Measurements from ENCODE around the gene SRSF10. TPM values are rescaled to one million over a fixed set of nuclear protein-coding genes. Genes with fewer than 3 reads are reported as not detected.

SRSF10 gene
- total and polyA plus RNA-seq, 2 experiments from 2014 or later: 196 to 275 TPM

DNA sequence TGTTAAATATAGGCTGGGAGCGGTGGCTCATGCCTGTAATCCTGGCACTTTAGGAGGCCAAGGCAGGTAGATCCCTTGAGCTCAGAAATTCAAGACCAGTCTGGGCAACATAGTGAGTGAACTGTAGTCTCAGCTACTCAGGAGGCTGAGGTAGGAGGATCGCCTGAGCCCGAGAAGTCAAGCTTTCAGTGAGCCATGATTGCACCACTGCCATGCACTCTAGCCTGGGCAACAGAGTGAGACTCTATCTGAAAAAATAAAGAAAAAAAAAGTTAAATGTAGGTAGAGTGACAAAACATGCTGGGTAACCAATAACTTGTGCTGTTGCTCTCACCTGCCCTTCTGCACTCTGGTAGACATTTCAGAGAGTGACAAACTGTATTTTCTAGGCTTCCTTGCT lies 25.0 kb upstream of the SRSF10 start:
- Mint-ChIP-seq H3K9me3 (no peaks in the 10 kb centered on the region), H3K36me3 (ENCODE audit: low read depth) (no peaks in the 10 kb centered on the region), H3K27me3 (ENCODE audit: insufficient read depth, low read depth, poor library complexity) (no peaks in the 10 kb centered on the region), H3K4me1 (peaks cover 21% of the 10 kb centered on the region), H3K4me3 (no peak overlapping the region; the same call in 2 of the 3 replicates), H3K27ac (no peak overlapping the region)
- H3K4me2 ChIP-seq: no peak overlapping the region
- no peaks in the 10 kb centered on the region for H3K79me2 ChIP-seq (replicated peaks; ENCODE audit: insufficient read depth)
- no peaks in the 10 kb centered on the region for H3K36me3 ChIP-seq (ENCODE audit: insufficient read depth)
- no peak overlapping the region for H3K4me3 ChIP-seq
- no peak for ATAC-seq
- H3F3A ChIP-seq (replicated peaks; ENCODE audit: low read depth): no peaks in the 10 kb centered on the region; the same call in 1 of the 2 replicates
- H3K4me1 ChIP-seq (ENCODE audit: insufficient read depth): peaks cover 18% of the 10 kb centered on the region
- H2AFZ ChIP-seq: no peak overlapping the region
- H3K27me3 ChIP-seq (ENCODE audit: insufficient read depth): no peaks in the 10 kb centered on the region
- no peak for DNase-seq (ENCODE audit: low spot score)
- H3K9me2 ChIP-seq (ENCODE audit: insufficient read depth): no peaks in the 10 kb centered on the region; the same call in 1 of the 2 replicates
- H3K27ac ChIP-seq (ENCODE audit: low read depth): no peak overlapping the region
- no peak for TF ChIP-seq EZH2 (IDR thresholded peaks at IDR 0.05; ENCODE audit: low read depth, unreplicated experiment)
- TF ChIP-seq ZNF331 (CRISPR knock-in tag; IDR thresholded peaks at IDR 0.05; ENCODE audit: low read depth): no peak
- TF ChIP-seq NANOG (IDR thresholded peaks at IDR 0.05; ENCODE audit: borderline replicate concordance): no peak
- no peak for TF ChIP-seq POLR2AphosphoS5 (IDR thresholded peaks at IDR 0.05; ENCODE audit: low read depth)
- TF ChIP-seq ZNF114 (CRISPR knock-in tag; IDR thresholded peaks at IDR 0.05): no peak
- TF ChIP-seq, protein P1, sequence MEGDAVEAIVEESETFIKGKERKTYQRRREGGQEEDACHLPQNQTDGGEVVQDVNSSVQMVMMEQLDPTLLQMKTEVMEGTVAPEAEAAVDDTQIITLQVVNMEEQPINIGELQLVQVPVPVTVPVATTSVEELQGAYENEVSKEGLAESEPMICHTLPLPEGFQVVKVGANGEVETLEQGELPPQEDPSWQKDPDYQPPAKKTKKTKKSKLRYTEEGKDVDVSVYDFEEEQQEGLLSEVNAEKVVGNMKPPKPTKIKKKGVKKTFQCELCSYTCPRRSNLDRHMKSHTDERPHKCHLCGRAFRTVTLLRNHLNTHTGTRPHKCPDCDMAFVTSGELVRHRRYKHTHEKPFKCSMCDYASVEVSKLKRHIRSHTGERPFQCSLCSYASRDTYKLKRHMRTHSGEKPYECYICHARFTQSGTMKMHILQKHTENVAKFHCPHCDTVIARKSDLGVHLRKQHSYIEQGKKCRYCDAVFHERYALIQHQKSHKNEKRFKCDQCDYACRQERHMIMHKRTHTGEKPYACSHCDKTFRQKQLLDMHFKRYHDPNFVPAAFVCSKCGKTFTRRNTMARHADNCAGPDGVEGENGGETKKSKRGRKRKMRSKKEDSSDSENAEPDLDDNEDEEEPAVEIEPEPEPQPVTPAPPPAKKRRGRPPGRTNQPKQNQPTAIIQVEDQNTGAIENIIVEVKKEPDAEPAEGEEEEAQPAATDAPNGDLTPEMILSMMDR (conservative IDR thresholded peaks at IDR 0.05; ENCODE audit: low read depth in 2 of 2): no peak
- no peak for TF ChIP-seq EZH2phosphoT487 (IDR thresholded peaks at IDR 0.05; ENCODE audit: unreplicated experiment)
- TF ChIP-seq, protein P2, sequence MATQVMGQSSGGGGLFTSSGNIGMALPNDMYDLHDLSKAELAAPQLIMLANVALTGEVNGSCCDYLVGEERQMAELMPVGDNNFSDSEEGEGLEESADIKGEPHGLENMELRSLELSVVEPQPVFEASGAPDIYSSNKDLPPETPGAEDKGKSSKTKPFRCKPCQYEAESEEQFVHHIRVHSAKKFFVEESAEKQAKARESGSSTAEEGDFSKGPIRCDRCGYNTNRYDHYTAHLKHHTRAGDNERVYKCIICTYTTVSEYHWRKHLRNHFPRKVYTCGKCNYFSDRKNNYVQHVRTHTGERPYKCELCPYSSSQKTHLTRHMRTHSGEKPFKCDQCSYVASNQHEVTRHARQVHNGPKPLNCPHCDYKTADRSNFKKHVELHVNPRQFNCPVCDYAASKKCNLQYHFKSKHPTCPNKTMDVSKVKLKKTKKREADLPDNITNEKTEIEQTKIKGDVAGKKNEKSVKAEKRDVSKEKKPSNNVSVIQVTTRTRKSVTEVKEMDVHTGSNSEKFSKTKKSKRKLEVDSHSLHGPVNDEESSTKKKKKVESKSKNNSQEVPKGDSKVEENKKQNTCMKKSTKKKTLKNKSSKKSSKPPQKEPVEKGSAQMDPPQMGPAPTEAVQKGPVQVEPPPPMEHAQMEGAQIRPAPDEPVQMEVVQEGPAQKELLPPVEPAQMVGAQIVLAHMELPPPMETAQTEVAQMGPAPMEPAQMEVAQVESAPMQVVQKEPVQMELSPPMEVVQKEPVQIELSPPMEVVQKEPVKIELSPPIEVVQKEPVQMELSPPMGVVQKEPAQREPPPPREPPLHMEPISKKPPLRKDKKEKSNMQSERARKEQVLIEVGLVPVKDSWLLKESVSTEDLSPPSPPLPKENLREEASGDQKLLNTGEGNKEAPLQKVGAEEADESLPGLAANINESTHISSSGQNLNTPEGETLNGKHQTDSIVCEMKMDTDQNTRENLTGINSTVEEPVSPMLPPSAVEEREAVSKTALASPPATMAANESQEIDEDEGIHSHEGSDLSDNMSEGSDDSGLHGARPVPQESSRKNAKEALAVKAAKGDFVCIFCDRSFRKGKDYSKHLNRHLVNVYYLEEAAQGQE (IDR thresholded peaks at IDR 0.05; ENCODE audit: unreplicated experiment): no peak
- TF ChIP-seq JUNB (IDR thresholded peaks at IDR 0.05; ENCODE audit: unreplicated experiment): no peak
- no peak for TF ChIP-seq STAT1 (IDR thresholded peaks at IDR 0.05; ENCODE audit: unreplicated experiment)
- no peak for TF ChIP-seq CREB1 (CRISPR knock-in tag; IDR thresholded peaks at IDR 0.05; ENCODE audit: low read depth)
- H4K20me1 ChIP-seq (replicated peaks; ENCODE audit: insufficient read depth): no peaks in the 10 kb centered on the region

DNA sequence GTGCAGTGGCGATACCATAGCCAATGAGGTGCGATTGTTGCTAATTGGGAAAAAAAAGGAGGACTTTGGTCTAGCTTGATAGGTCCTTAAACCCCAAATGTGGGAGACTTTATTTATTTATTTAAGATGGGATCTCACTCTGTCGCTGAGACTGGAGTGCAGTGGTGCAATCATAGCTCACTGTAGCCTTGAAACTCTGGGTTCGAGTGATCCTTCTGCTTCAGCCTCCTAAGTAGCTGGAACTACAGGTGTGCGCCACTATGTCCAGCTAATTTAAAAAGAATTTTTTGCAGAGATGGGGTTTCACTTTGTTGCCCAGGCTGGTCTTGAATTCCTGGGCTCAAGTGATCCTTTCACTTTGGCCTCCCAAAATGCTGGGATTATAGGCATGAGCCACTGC lies 24.0 kb upstream of the SRSF10 start:
- Histone ChIP-seq H3K27me3 (ENCODE audit: insufficient read depth) (no peaks in the 10 kb centered on the region), H3F3A (replicated peaks; ENCODE audit: low read depth) (no peaks in the 10 kb centered on the region; the same call in 1 of the 2 replicates), H3K79me2 (replicated peaks; ENCODE audit: insufficient read depth) (no peaks in the 10 kb centered on the region), H3K27ac (ENCODE audit: low read depth) (peak overlapping the region; percentile 88; the same call in 1 of the 2 replicates), H3K9me2 (ENCODE audit: insufficient read depth) (no peaks in the 10 kb centered on the region; the same call in 1 of the 2 replicates), H3K4me1 (ENCODE audit: insufficient read depth) (peaks cover 18% of the 10 kb centered on the region), H3K36me3 (ENCODE audit: insufficient read depth) (no peaks in the 10 kb centered on the region), H4K20me1 (replicated peaks; ENCODE audit: insufficient read depth) (no peaks in the 10 kb centered on the region), H2AFZ (peak overlapping the region; percentile 85), H3K4me2 (peak overlapping the region; percentile 39), H3K4me3 (0 out of 2 replicates have a peak overlapping the region, but pooled peaks have one; percentile 18)
- Mint-ChIP-seq H3K27ac (peak overlapping the region; percentile 79; the same call in 1 of the 2 replicates), H3K36me3 (ENCODE audit: low read depth) (no peaks in the 10 kb centered on the region), H3K4me3 (peak overlapping the region; percentile 23; the same call in 2 of the 3 replicates), H3K4me1 (peaks cover 16% of the 10 kb centered on the region), H3K9me3 (no peaks in the 10 kb centered on the region), H3K27me3 (ENCODE audit: insufficient read depth, low read depth, poor library complexity) (no peaks in the 10 kb centered on the region)
- DNase-seq (ENCODE audit: low spot score) (no peak), ATAC-seq (no peak)
- TF ChIP-seq STAT1 (IDR thresholded peaks at IDR 0.05; ENCODE audit: unreplicated experiment): no peak
- TF ChIP-seq POLR2AphosphoS5 (IDR thresholded peaks at IDR 0.05; ENCODE audit: low read depth): no peak
- no peak for TF ChIP-seq CREB1 (CRISPR knock-in tag; IDR thresholded peaks at IDR 0.05; ENCODE audit: low read depth)
- TF ChIP-seq NANOG (IDR thresholded peaks at IDR 0.05; ENCODE audit: borderline replicate concordance): no peak
- TF ChIP-seq, protein P1 (conservative IDR thresholded peaks at IDR 0.05; ENCODE audit: low read depth in 2 of 2): no peak

Measured in GM23338 (cell line).